K562 (cell line): ENCODE measurements around the gene SPG21. TPM values are rescaled to one million over a fixed set of nuclear protein-coding genes. Genes with fewer than 3 reads are reported as not detected.

Experiments used
- ARID4B ChIP-seq: sonication (generic); formaldehyde crosslinking; IDR thresholded peaks from 2 replicates; pipeline ENCODE4 v1.8.0; 2022; ENCODE audit warnings: mild to moderate bottlenecking, missing genetic modification reagents
- ELF4 ChIP-seq: fragments of 450-650 bp; formaldehyde crosslinking; IDR thresholded peaks from 2 replicates; pipeline ENCODE4 v1.4.0; 2022; ENCODE audit warnings: missing genetic modification characterization
- ELK1 ChIP-seq: sonication (generic); formaldehyde crosslinking; IDR thresholded peaks from 2 replicates; pipeline ENCODE4 v1.8.1; 2022; ENCODE audit warnings: missing genetic modification reagents
- FOS ChIP-seq: IDR thresholded peaks from 3 replicates; pipeline ENCODE4 v1.6.1; 2011; ENCODE audit not compliant: insufficient read length; ENCODE audit errors: extremely low read depth
- FOXM1 ChIP-seq, 2 experiments: fragments of 450-650 bp in 1 of 2; sonication (generic) in 1 of 2; formaldehyde crosslinking in 1 of 2; IDR thresholded peaks; 2 replicates each; pipeline versions ENCODE4 v1.6.1 to v1.9.0; 2017 to 2022; ENCODE audit warnings: low read depth in 2 of 2, mild to moderate bottlenecking in 2 of 2, missing genetic modification reagents in 1 of 2, moderate library complexity in 1 of 2
- GABPB1 ChIP-seq: sonication (generic); formaldehyde crosslinking; IDR thresholded peaks from 2 replicates; pipeline ENCODE4 v1.8.0; 2022; ENCODE audit warnings: mild to moderate bottlenecking, missing genetic modification reagents
- HBP1 ChIP-seq: fragments of 450-650 bp; formaldehyde crosslinking; IDR thresholded peaks from 2 replicates; pipeline ENCODE4 v1.4.0; 2022; ENCODE audit warnings: missing genetic modification characterization
- MBD1 ChIP-seq: fragments of 250-450 bp; sonication (Bioruptor Pico); IDR thresholded peaks from 2 replicates; pipeline ENCODE4 v1.8.0; 2022; ENCODE audit warnings: inconsistent platforms
- NCOA2 ChIP-seq, 2 experiments: fragments of 450-650 bp; IDR thresholded peaks; 2 replicates each; pipeline ENCODE4 v1.6.1; 2018; ENCODE audit warnings: mild to moderate bottlenecking in 2 of 2, moderate library complexity in 1 of 2; ENCODE audit not compliant: partially characterized antibody in 2 of 2
- PHF21A ChIP-seq: fragments of 450-650 bp; IDR thresholded peaks from 2 replicates; pipeline ENCODE4 v1.6.1; 2017; ENCODE audit warnings: low read depth, borderline replicate concordance
- RBM15 ChIP-seq: fragments of 200-400 bp; formaldehyde crosslinking; IDR thresholded peaks from 2 replicates; pipeline ENCODE4 v1.6.1; 2018; ENCODE audit warnings: mild to moderate bottlenecking, low read length, moderate library complexity; ENCODE audit not compliant: insufficient read depth
- USF2 ChIP-seq: sonication (generic); formaldehyde crosslinking; IDR thresholded peaks from 2 replicates; pipeline ENCODE4 v1.5.0; 2020; ENCODE audit warnings: missing genetic modification reagents
- VEZF1 ChIP-seq: fragments of 200-800 bp; sonication (Bioruptor generic); IDR thresholded peaks from 2 replicates; pipeline ENCODE4 v1.6.1; 2017; ENCODE audit warnings: missing genetic modification characterization, missing compliant biosample characterization
- ZNF217 ChIP-seq: sonication (generic); formaldehyde crosslinking; IDR thresholded peaks from 2 replicates; pipeline ENCODE4 v1.8.0; 2022; ENCODE audit warnings: mild to moderate bottlenecking, missing genetic modification reagents
- ZSCAN32 ChIP-seq: fragments of 450-650 bp; formaldehyde crosslinking; IDR thresholded peaks from 2 replicates; pipeline ENCODE4 v1.4.0; 2020; ENCODE audit warnings: mild to moderate bottlenecking, moderate library complexity
- polyA plus RNA-seq, 8 experiments: library from polyadenylated mRNA; depleted of rRNA in 4 of 8; stranded (reverse) in 5 of 8; unstranded in 3 of 8; fragments of >200 nt; fragmentation: Nextera tagmentation in 2 of 8; fragmentation: Illumina TruSeq in 1 of 8; extraction: Ambion mirVana in 2 of 8; extraction: Trizol in 1 of 8; gene quantifications; 2 replicates each; pipeline versions ENCODE4 v1.2.1 to v1.2.3, GENCODE V29; 2011 to 2014; ENCODE audit warnings: inconsistent platforms in 1 of 8, missing spikeins in 1 of 8
- total RNA-seq, 7 experiments: library from RNA; depleted of rRNA in 6 of 7; stranded (reverse); fragments of >200 nt in 6 of 7; fragmentation: Illumina TruSeq in 2 of 7; extraction: Trizol in 2 of 7; gene quantifications; 2 replicates each; pipeline versions ENCODE4 v1.2.1 to v1.2.3, GENCODE V29; 2011 to 2021; ENCODE audit warnings: low replicate concordance in 1 of 7

The SPG21 gene
- total and polyA plus RNA-seq, 9 of the 15 experiments (the other 6 are each of a cell fraction or from before 2014, with no cell fraction given) = 22.8 to 98.8 (median 65.1) TPM

GRCh38 chr15:65028921-65029735, 39.4 kb upstream of the SPG21 start, which contains the start of gene MTFMT (continued):
- TF ChIP-seq HBP1 (CRISPR knock-in tag) (no peak), FOXM1 (IDR thresholded peaks at IDR 0.05; ENCODE audit: low read depth) (no peak), FOXM1 (CRISPR knock-in tag; IDR thresholded peaks at IDR 0.05; ENCODE audit: low read depth) (no peak), VEZF1 (CRISPR knock-in tag) (peak; percentile 39; the same call in 1 of the 2 replicates), GABPB1 (peak; percentile 64), RBM15 (no peak), ZSCAN32 (no peak), MBD1 (no peak), NCOA2 (IDR thresholded peaks at IDR 0.05; ENCODE audit: partially characterized antibody in 2 of 2) (no peak), FOS (no peak), ELK1 (CRISPR knock-in tag) (no peak), USF2 (peak; percentile 11; the same call in 1 of the 2 replicates), ELF4 (CRISPR knock-in tag) (no peak), ARID4B (peak; percentile 62), PHF21A (no peak), ZNF217 (CRISPR knock-in tag) (no peak)
